Body of pancreas (tissue), 4 donors: ENCODE measurements around the gene ATIC.

Source experiments
- POLR2A ChIP-seq, 3 donors: fragments of 450-650 bp; IDR thresholded peaks; one replicate each; pipeline ENCODE4 v1.6.1; 2016; ENCODE audit warnings: antibody characterized with exemption in 3 of 3, mild to moderate bottlenecking in 2 of 3
- TF ChIP-seq, protein P1 (sequence below), 7 experiments: fragments of 450-650 bp in 4 of 7; fragments of 200-600 bp in 3 of 7; sonication (generic) in 3 of 7; IDR thresholded peaks; one replicate each; pipeline ENCODE4 v1.5.1; 2016 to 2019; ENCODE audit warnings: antibody characterized with exemption in 7 of 7

DNA sequence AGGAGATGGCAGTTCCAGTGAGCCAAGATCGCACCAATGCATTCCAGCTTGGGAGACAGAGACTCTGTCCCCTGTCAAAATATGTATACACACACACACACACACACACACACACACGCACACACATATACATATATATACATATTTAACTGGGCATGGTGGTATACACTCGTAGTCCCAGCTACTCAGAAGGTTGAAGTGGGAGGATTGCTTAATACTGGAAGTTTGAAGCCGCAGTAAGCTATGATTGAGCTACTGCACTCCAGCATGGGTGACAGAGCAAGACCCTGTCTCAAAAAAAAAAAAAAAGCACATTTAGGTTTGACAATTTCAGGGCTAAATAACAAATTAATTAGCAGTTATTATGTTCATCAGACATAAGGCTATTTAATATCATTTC lies 36.0 kb upstream of the ATIC start:
- TF ChIP-seq, protein P1, sequence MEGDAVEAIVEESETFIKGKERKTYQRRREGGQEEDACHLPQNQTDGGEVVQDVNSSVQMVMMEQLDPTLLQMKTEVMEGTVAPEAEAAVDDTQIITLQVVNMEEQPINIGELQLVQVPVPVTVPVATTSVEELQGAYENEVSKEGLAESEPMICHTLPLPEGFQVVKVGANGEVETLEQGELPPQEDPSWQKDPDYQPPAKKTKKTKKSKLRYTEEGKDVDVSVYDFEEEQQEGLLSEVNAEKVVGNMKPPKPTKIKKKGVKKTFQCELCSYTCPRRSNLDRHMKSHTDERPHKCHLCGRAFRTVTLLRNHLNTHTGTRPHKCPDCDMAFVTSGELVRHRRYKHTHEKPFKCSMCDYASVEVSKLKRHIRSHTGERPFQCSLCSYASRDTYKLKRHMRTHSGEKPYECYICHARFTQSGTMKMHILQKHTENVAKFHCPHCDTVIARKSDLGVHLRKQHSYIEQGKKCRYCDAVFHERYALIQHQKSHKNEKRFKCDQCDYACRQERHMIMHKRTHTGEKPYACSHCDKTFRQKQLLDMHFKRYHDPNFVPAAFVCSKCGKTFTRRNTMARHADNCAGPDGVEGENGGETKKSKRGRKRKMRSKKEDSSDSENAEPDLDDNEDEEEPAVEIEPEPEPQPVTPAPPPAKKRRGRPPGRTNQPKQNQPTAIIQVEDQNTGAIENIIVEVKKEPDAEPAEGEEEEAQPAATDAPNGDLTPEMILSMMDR (IDR thresholded peaks at IDR 0.05) = no peak
- TF ChIP-seq POLR2A (IDR thresholded peaks at IDR 0.05) = no peak
